Trophoblast cell (in vitro differentiated cells and primary cell): Measurements from ENCODE around the gene SLC12A3.
A peak's percentile ranks its signal among the peaks of the same experiment; 100 is the strongest.

Experiments used
- DNase-seq, 2 donors: peaks; one replicate each; pipeline ENCODE4 v3.0.0-alpha.2; 2016
- H2AFZ ChIP-seq: 2 replicates; pipeline ENCODE4 v1.6.1; 2013; ENCODE audit warnings: low read length, moderate library complexity, mild to moderate bottlenecking; ENCODE audit not compliant: insufficient read depth, poor library complexity
- H2AK5ac ChIP-seq: 2 replicates; pipeline ENCODE4 v1.6.1; 2013; ENCODE audit warnings: mild to moderate bottlenecking, low read length
- H2BK120ac ChIP-seq: 2 replicates; pipeline ENCODE4 v1.6.1; 2013; ENCODE audit warnings: low read length, mild to moderate bottlenecking, moderate library complexity; ENCODE audit not compliant: insufficient read depth, poor library complexity
- H2BK12ac ChIP-seq: 2 replicates; pipeline ENCODE4 v1.6.1; 2013; ENCODE audit warnings: mild to moderate bottlenecking, low read length, moderate library complexity
- H2BK5ac ChIP-seq: 2 replicates; pipeline ENCODE4 v1.6.1; 2013; ENCODE audit warnings: low read length, low read depth, moderate library complexity, mild to moderate bottlenecking; ENCODE audit not compliant: poor library complexity
- H3K14ac ChIP-seq: 2 replicates; pipeline ENCODE4 v1.6.1; 2013; ENCODE audit warnings: mild to moderate bottlenecking, low read length
- H3K18ac ChIP-seq: 2 replicates; pipeline ENCODE4 v1.6.1; 2013; ENCODE audit warnings: mild to moderate bottlenecking, low read length
- H3K23ac ChIP-seq: 2 replicates; pipeline ENCODE4 v1.6.1; 2013; ENCODE audit warnings: low read length
- H3K27ac ChIP-seq: 2 replicates; pipeline ENCODE4 v1.5.1; 2013; ENCODE audit warnings: low read depth, mild to moderate bottlenecking, inconsistent platforms, low read length, moderate library complexity
- H3K27me3 ChIP-seq: 2 replicates; pipeline ENCODE4 v1.6.1; 2013; ENCODE audit warnings: inconsistent platforms, mild to moderate bottlenecking, low read length, moderate library complexity; ENCODE audit not compliant: insufficient read depth
- H3K36me3 ChIP-seq, 2 experiments: 1 replicate in 1 of 2; 2 replicates in 1 of 2; pipeline ENCODE4 v1.6.1; 2013; ENCODE audit warnings: low read length in 2 of 2, mild to moderate bottlenecking in 2 of 2, moderate library complexity in 1 of 2; ENCODE audit not compliant: insufficient read depth in 2 of 2, control insufficient read depth in 1 of 2
- H3K4ac ChIP-seq: 2 replicates; pipeline ENCODE4 v1.6.1; 2013; ENCODE audit warnings: low read depth, mild to moderate bottlenecking, low read length, moderate library complexity
- H3K4me1 ChIP-seq, 2 experiments: 1 replicate in 1 of 2; 2 replicates in 1 of 2; pipeline ENCODE4 v1.6.1; 2013; ENCODE audit warnings: low read length in 2 of 2, mild to moderate bottlenecking in 2 of 2, moderate library complexity in 1 of 2; ENCODE audit not compliant: insufficient read depth in 2 of 2, control insufficient read depth in 1 of 2
- H3K4me2 ChIP-seq: 2 replicates; pipeline ENCODE4 v1.6.1; 2013; ENCODE audit warnings: inconsistent platforms, mild to moderate bottlenecking, low read length, moderate library complexity
- H3K4me3 ChIP-seq: 2 replicates; pipeline ENCODE4 v1.5.1; 2013; ENCODE audit warnings: mild to moderate bottlenecking, low read depth, low read length, inconsistent platforms
- H3K79me1 ChIP-seq: one replicate; pipeline ENCODE4 v1.6.1; 2013; ENCODE audit warnings: low read length
- H3K79me2 ChIP-seq: 2 replicates; pipeline ENCODE4 v1.6.1; 2013; ENCODE audit warnings: low read length, mild to moderate bottlenecking; ENCODE audit not compliant: control insufficient read depth, insufficient read depth, poor library complexity
- H3K9ac ChIP-seq: 2 replicates; pipeline ENCODE4 v1.6.1; 2013; ENCODE audit warnings: mild to moderate bottlenecking, low read length
- H3K9me3 ChIP-seq: 2 replicates; pipeline ENCODE4 v1.6.1; 2013; ENCODE audit warnings: low read depth, mild to moderate bottlenecking, control low read depth, inconsistent platforms, low read length; ENCODE audit not compliant: insufficient read depth
- H4K12ac ChIP-seq: 2 replicates; pipeline ENCODE4 v1.6.1; 2013; ENCODE audit warnings: low read depth, mild to moderate bottlenecking, low read length, moderate library complexity
- H4K8ac ChIP-seq: 2 replicates; pipeline ENCODE4 v1.6.1; 2013; ENCODE audit warnings: low read depth, mild to moderate bottlenecking, low read length, moderate library complexity
- H4K91ac ChIP-seq: one replicate; pipeline ENCODE4 v1.6.1; 2013; ENCODE audit warnings: low read depth, mild to moderate bottlenecking, low read length, moderate library complexity
- WGBS: extraction: QIAGEN DNeasy Blood & Tissue Kit; methylation state at CpG from one replicate; pipeline ENCODE4 v1.1.7; 2013; ENCODE audit warnings: missing lambda C conversion rate; ENCODE audit not compliant: insufficient read length, insufficient coverage; ENCODE audit errors: extremely low coverage; 5-methylcytosine and 5-hydroxymethylcytosine counted together

SLC12A3 gene

GRCh38 chr16:56851671-56852400, 13.2 kb upstream of the SLC12A3 start:
- Histone ChIP-seq H3K27me3 (no peaks in the 10 kb centered on the region), H4K91ac (no peak overlapping the region), H3K36me3 (no peaks in the 10 kb centered on the region), H4K8ac (no peak overlapping the region), H2AK5ac (no peak overlapping the region), H3K9ac (no peak overlapping the region), H3K4me3 (no peak overlapping the region), H3K79me1 (peaks cover 3% of the 10 kb centered on the region), H3K4me1 (peaks cover 9 to 11% of the 10 kb centered on the region in 2 experiments), H2AFZ (no peak overlapping the region), H3K27ac (no peak overlapping the region), H2BK5ac (no peak overlapping the region), H3K18ac (no peak overlapping the region), H3K23ac (no peak overlapping the region), H3K4me2 (no peak overlapping the region), H3K79me2 (no peaks in the 10 kb centered on the region), H2BK12ac (no peak overlapping the region), H3K9me3 (no peaks in the 10 kb centered on the region), H3K4ac (no peak overlapping the region), H3K14ac (peak overlapping the region; percentile 22), H4K12ac (no peak overlapping the region), H2BK120ac (peak overlapping the region; percentile 3)
- no CpG with 5 or more reads among the region's 8 CpGs for WGBS
- DNase-seq: peak in 1 of 2 donors; percentile 56

GRCh38 chr16:56852401-56852730, 12.6 kb upstream of the SLC12A3 start:
- Histone ChIP-seq H3K18ac (no peak overlapping the region), H3K4me2 (no peak overlapping the region), H3K9ac (no peak overlapping the region), H3K14ac (peak overlapping the region; percentile 22), H2AK5ac (no peak overlapping the region), H3K4ac (no peak overlapping the region), H2BK5ac (no peak overlapping the region), H3K4me3 (no peak overlapping the region), H3K27ac (no peak overlapping the region), H4K12ac (no peak overlapping the region), H3K36me3 (no peaks in the 10 kb centered on the region), H3K23ac (no peak overlapping the region), H3K79me1 (peaks cover 3% of the 10 kb centered on the region), H2BK120ac (no peak overlapping the region), H2BK12ac (no peak overlapping the region), H3K27me3 (no peaks in the 10 kb centered on the region), H3K9me3 (no peaks in the 10 kb centered on the region), H3K4me1 (peaks cover 9 to 11% of the 10 kb centered on the region in 2 experiments), H2AFZ (no peak overlapping the region), H4K91ac (no peak overlapping the region), H3K79me2 (no peaks in the 10 kb centered on the region), H4K8ac (no peak overlapping the region)
- no peak for DNase-seq
- WGBS: no CpG with 5 or more reads among the region's 3 CpGs

- no peak overlapping the region for H2AK5ac ChIP-seq
- H2AFZ ChIP-seq: no peak overlapping the region
- H3K4ac ChIP-seq: no peak overlapping the region
- no peak overlapping the region for H2BK120ac ChIP-seq
- no peak overlapping the region for H3K4me3 ChIP-seq
- H4K8ac ChIP-seq: no peak overlapping the region
- peaks cover 9 to 11% of the 10 kb centered on the region in 2 experiments for H3K4me1 ChIP-seq
- no peak overlapping the region for H3K18ac ChIP-seq
- WGBS: no CpG with 5 or more reads among the region's 11 CpGs
- no peaks in the 10 kb centered on the region for H3K27me3 ChIP-seq
- H3K4me2 ChIP-seq: no peak overlapping the region
- H4K91ac ChIP-seq: no peak overlapping the region
- H3K79me2 ChIP-seq: no peaks in the 10 kb centered on the region
- no peak overlapping the region for H3K9ac ChIP-seq
- DNase-seq: no peak
- no peaks in the 10 kb centered on the region for H3K36me3 ChIP-seq
- H4K12ac ChIP-seq: no peak overlapping the region
- H3K9me3 ChIP-seq: no peaks in the 10 kb centered on the region
- H2BK5ac ChIP-seq: no peak overlapping the region
- no peak overlapping the region for H3K23ac ChIP-seq
- H3K79me1 ChIP-seq: peaks cover 3% of the 10 kb centered on the region
- H2BK12ac ChIP-seq: no peak overlapping the region
- no peak overlapping the region for H3K27ac ChIP-seq
- no peak overlapping the region for H3K14ac ChIP-seq
Observed at GRCh38 chr16:56852968-56853367, 12.0 kb upstream of the SLC12A3 start.

- WGBS: no CpG with 5 or more reads among the region's 6 CpGs
- H3K9ac ChIP-seq: no peak overlapping the region
- H3K27me3 ChIP-seq: no peaks in the 10 kb centered on the region
- no peak overlapping the region for H3K27ac ChIP-seq
- no peak overlapping the region for H2BK12ac ChIP-seq
- H3K79me1 ChIP-seq: peaks cover 3% of the 10 kb centered on the region
- no peak overlapping the region for H3K4me2 ChIP-seq
- no peak overlapping the region for H4K91ac ChIP-seq
- no peak overlapping the region for H2BK120ac ChIP-seq
- no peaks in the 10 kb centered on the region for H3K36me3 ChIP-seq
- H3K9me3 ChIP-seq: no peaks in the 10 kb centered on the region
- no peak overlapping the region for H3K18ac ChIP-seq
- no peak overlapping the region for H4K8ac ChIP-seq
- peaks cover 11% of the 10 kb centered on the region in 2 experiments for H3K4me1 ChIP-seq
- H2AK5ac ChIP-seq: no peak overlapping the region
- no peak overlapping the region for H4K12ac ChIP-seq
- H2AFZ ChIP-seq: no peak overlapping the region
- H3K4me3 ChIP-seq: no peak overlapping the region
- no peak for DNase-seq
- no peak overlapping the region for H3K14ac ChIP-seq
- no peaks in the 10 kb centered on the region for H3K79me2 ChIP-seq
- no peak overlapping the region for H3K4ac ChIP-seq
- H2BK5ac ChIP-seq: no peak overlapping the region
- H3K23ac ChIP-seq: no peak overlapping the region
Observed at GRCh38 chr16:56855201-56855600, 9.8 kb upstream of the SLC12A3 start.
